SK-N-SH treated with all-trans-retinoic acid at 6 μM for 48 hours (cell line): ENCODE data around the gene COX11.

Source experiments
- ZC3H10 ChIP-seq: fragments of 250-450 bp; sonication (Bioruptor Pico); IDR thresholded peaks from 2 replicates; pipeline ENCODE4 v1.5.1; 2021; ENCODE audit warnings: mild to moderate bottlenecking, moderate library complexity
- ZNF8 ChIP-seq: fragments of 450-650 bp; formaldehyde crosslinking; IDR thresholded peaks from 2 replicates; pipeline ENCODE4 v1.5.0; 2020; ENCODE audit warnings: mild to moderate bottlenecking, moderate library complexity
- TF ChIP-seq, protein P1 (sequence below): fragments of 250-450 bp; sonication (Bioruptor Pico); IDR thresholded peaks from 2 replicates; pipeline ENCODE4 v1.8.0; 2020; ENCODE audit warnings: mild to moderate bottlenecking, moderate library complexity, borderline replicate concordance

GRCh38 chr17:54971147-54971546, 2.7 kb upstream of the COX11 start:
- TF ChIP-seq, protein P1, sequence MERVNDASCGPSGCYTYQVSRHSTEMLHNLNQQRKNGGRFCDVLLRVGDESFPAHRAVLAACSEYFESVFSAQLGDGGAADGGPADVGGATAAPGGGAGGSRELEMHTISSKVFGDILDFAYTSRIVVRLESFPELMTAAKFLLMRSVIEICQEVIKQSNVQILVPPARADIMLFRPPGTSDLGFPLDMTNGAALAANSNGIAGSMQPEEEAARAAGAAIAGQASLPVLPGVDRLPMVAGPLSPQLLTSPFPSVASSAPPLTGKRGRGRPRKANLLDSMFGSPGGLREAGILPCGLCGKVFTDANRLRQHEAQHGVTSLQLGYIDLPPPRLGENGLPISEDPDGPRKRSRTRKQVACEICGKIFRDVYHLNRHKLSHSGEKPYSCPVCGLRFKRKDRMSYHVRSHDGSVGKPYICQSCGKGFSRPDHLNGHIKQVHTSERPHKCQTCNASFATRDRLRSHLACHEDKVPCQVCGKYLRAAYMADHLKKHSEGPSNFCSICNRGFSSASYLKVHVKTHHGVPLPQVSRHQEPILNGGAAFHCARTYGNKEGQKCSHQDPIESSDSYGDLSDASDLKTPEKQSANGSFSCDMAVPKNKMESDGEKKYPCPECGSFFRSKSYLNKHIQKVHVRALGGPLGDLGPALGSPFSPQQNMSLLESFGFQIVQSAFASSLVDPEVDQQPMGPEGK (CRISPR knock-in tag): no peak
- TF ChIP-seq ZNF8 (CRISPR knock-in tag): no peak
- TF ChIP-seq ZC3H10 (CRISPR knock-in tag): no peak
